PFSK-1 (cell line): ENCODE results near the gene UCMA.

Experiments used
- FOXP2 ChIP-seq: optimal IDR thresholded peaks from 2 replicates; pipeline ENCODE3; 2011; ENCODE audit warnings: borderline replicate concordance, control low read depth, inconsistent platforms; ENCODE audit not compliant: insufficient read depth; ENCODE audit errors: extremely low read length, extremely low read depth
- POLR2AphosphoS5 ChIP-seq: IDR thresholded peaks from 2 replicates; pipeline ENCODE4 v1.6.1; 2012; ENCODE audit warnings: low read depth, mild to moderate bottlenecking, control low read depth, low read length, moderate library complexity
- SIN3A ChIP-seq: IDR thresholded peaks from 2 replicates; pipeline ENCODE4 v1.6.1; 2012; ENCODE audit warnings: mild to moderate bottlenecking, low read length, moderate library complexity, borderline replicate concordance; ENCODE audit not compliant: insufficient read depth
- TAF1 ChIP-seq: IDR thresholded peaks from 2 replicates; pipeline ENCODE4 v1.6.1; 2012; ENCODE audit warnings: low read length, control low read depth, borderline replicate concordance; ENCODE audit not compliant: insufficient read depth
- TF ChIP-seq, protein P1 (sequence below), 2 experiments: IDR thresholded peaks; 2 replicates each; pipeline versions ENCODE4 v1.6.1 to v1.8.0; 2011 to 2012; ENCODE audit warnings: low read depth in 2 of 2, low read length in 2 of 2, control low read depth in 1 of 2, inconsistent platforms in 1 of 2, mild to moderate bottlenecking in 1 of 2, moderate library complexity in 1 of 2; ENCODE audit not compliant: insufficient read depth in 1 of 2

The UCMA gene

DNA sequence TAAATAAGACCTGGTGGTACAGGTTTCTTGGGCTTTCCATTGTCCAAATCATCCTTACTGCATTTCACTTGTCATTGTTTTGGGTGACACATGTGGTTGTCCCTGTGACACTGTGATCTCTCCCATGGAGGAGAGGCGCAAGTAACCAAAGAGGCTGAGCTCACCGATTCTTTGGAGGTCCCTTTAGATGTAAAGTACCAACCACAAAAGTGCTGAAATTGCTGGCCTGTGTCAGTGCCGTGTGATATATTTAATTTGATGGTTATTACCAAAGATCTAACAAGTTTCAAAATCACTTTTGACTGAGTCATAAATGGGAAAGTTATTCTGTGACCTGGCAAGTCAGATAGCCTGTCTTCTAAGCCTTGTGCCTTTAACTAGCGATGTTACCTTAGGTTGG is 53.4 kb downstream of the UCMA start:
- TF ChIP-seq SIN3A: no peak
- no peak for TF ChIP-seq TAF1

DNA sequence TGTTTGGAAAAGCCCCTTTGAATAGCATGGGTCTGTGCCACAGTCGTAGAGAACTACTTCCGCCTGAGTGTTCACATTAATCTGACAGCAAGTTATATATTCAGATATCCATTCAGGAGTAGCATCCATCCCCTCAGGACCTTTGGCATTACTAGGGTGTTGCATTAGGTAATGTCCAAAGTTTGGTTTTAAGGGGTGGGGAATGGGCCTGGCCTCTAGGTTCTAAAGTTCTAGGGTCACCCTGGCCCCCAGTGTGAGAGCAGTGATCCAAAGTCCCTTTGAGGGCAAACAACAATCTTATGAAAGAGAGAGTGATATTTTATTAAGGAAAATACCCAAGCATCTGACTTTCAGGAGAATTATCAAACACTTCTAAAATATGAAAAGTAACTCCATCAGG is 60.6 kb downstream of the UCMA start:
- TF ChIP-seq POLR2AphosphoS5: no peak
- no peak for TF ChIP-seq FOXP2
- no peak for TF ChIP-seq SIN3A
- no peak for TF ChIP-seq TAF1
- TF ChIP-seq, protein P1, sequence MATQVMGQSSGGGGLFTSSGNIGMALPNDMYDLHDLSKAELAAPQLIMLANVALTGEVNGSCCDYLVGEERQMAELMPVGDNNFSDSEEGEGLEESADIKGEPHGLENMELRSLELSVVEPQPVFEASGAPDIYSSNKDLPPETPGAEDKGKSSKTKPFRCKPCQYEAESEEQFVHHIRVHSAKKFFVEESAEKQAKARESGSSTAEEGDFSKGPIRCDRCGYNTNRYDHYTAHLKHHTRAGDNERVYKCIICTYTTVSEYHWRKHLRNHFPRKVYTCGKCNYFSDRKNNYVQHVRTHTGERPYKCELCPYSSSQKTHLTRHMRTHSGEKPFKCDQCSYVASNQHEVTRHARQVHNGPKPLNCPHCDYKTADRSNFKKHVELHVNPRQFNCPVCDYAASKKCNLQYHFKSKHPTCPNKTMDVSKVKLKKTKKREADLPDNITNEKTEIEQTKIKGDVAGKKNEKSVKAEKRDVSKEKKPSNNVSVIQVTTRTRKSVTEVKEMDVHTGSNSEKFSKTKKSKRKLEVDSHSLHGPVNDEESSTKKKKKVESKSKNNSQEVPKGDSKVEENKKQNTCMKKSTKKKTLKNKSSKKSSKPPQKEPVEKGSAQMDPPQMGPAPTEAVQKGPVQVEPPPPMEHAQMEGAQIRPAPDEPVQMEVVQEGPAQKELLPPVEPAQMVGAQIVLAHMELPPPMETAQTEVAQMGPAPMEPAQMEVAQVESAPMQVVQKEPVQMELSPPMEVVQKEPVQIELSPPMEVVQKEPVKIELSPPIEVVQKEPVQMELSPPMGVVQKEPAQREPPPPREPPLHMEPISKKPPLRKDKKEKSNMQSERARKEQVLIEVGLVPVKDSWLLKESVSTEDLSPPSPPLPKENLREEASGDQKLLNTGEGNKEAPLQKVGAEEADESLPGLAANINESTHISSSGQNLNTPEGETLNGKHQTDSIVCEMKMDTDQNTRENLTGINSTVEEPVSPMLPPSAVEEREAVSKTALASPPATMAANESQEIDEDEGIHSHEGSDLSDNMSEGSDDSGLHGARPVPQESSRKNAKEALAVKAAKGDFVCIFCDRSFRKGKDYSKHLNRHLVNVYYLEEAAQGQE (IDR thresholded peaks at IDR 0.05; ENCODE audit: insufficient read depth in 1 of 2, low read depth in 2 of 2, low read length in 2 of 2): no peak
